ENCODE data around the gene STXBP5L.
"Not testable (repeated sequence)": the region's sequence is repeated elsewhere in the genome, so short reads cannot be mapped to it uniquely, and the experiment has no call there.

STXBP5L gene

GRCh38 chr3:121232309-121233225, 324.6 kb downstream of the STXBP5L start:
- DNase-seq: no peak

- DNase-seq: no peak
These were observed 335.2 kb downstream of the STXBP5L start for GRCh38 chr3:121243208-121243607.

- no peak for DNase-seq
These were observed 344.7 kb downstream of the STXBP5L start for GRCh38 chr3:121252676-121253075.

- DNase-seq: no peak
These were observed 361.4 kb downstream of the STXBP5L start for GRCh38 chr3:121269389-121269788.

- DNase-seq: no peak
These were observed 366.4 kb downstream of the STXBP5L start for GRCh38 chr3:121274411-121274810.

- DNase-seq: no peak
These were observed 387.4 kb downstream of the STXBP5L start for GRCh38 chr3:121295452-121295851.

- no peak for DNase-seq
These were observed 388.0 kb downstream of the STXBP5L start for GRCh38 chr3:121295979-121296378.

- DNase-seq: no peak
These were observed 416.3 kb downstream of the STXBP5L start for GRCh38 chr3:121324320-121324719.

- DNase-seq: no peak
These were observed 422.1 kb downstream of the STXBP5L start for GRCh38 chr3:121330118-121330517.

GRCh38 chr3:121330634-121331033, 422.6 kb downstream of the STXBP5L start:
- no peak for DNase-seq

- not testable (repeated sequence) for DNase-seq
These were observed 448.0 kb downstream of the STXBP5L start for GRCh38 chr3:121355960-121356359.

- DNase-seq: no peak
These were observed 454.2 kb downstream of the STXBP5L start for GRCh38 chr3:121362035-121362734.

GRCh38 chr3:121388308-121388707, 480.3 kb downstream of the STXBP5L start:
- not testable (repeated sequence) for DNase-seq

- not testable (repeated sequence) for DNase-seq
These were observed 488.0 kb downstream of the STXBP5L start for GRCh38 chr3:121395967-121396366.

- DNase-seq: not testable (repeated sequence)
These were observed 490.0 kb downstream of the STXBP5L start for GRCh38 chr3:121398051-121398450.

GRCh38 chr3:121399820-121400219, 491.8 kb downstream of the STXBP5L start:
- DNase-seq: no peak

GRCh38 chr3:121405631-121406030, 497.6 kb downstream of the STXBP5L start:
- DNase-seq: no peak

GRCh38 chr3:121411523-121411922, 503.5 kb downstream of the STXBP5L start:
- no peak for DNase-seq

GRCh38 chr3:121414924-121415323, 506.9 kb downstream of the STXBP5L start:
- no peak for DNase-seq

- DNase-seq: no peak
These were observed 510.2 kb downstream of the STXBP5L start for GRCh38 chr3:121418182-121418581.

GRCh38 chr3:121424549-121424948, 516.5 kb downstream of the STXBP5L start:
- DNase-seq: no peak

GRCh38 chr3:121430664-121431215, 522.7 kb downstream of the STXBP5L start:
- DNase-seq: no peak

GRCh38 chr3:121431726-121432517, 523.9 kb downstream of the STXBP5L start:
- peak; percentile 3 for DNase-seq

Measured in NCI-H1436 (cell line).